Measurements from ENCODE around the gene NDFIP2.

DNA sequence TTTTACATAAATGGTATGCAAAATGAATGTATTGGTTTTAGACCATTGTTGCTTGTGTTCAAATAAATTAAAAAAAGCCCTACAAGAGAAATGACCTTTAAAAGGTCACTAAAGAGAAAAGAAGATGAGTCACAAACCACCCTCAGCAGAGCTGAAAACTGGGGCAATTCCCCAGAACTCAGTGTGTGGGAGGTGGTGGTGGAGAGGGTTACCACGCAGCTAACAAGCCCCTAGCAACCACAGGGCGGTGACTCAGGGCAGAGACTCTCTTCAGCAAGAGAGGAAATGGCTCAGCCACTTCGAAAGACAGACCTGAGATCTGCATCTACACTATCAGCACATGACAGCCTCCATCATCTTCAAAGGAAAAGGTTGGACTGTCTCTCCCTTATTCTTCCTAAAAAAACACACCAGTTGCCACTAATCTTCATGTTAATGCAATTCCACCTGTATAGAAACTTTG, 29.4 kb upstream of the NDFIP2 start:
- TF ChIP-seq, protein P1, sequence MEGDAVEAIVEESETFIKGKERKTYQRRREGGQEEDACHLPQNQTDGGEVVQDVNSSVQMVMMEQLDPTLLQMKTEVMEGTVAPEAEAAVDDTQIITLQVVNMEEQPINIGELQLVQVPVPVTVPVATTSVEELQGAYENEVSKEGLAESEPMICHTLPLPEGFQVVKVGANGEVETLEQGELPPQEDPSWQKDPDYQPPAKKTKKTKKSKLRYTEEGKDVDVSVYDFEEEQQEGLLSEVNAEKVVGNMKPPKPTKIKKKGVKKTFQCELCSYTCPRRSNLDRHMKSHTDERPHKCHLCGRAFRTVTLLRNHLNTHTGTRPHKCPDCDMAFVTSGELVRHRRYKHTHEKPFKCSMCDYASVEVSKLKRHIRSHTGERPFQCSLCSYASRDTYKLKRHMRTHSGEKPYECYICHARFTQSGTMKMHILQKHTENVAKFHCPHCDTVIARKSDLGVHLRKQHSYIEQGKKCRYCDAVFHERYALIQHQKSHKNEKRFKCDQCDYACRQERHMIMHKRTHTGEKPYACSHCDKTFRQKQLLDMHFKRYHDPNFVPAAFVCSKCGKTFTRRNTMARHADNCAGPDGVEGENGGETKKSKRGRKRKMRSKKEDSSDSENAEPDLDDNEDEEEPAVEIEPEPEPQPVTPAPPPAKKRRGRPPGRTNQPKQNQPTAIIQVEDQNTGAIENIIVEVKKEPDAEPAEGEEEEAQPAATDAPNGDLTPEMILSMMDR (optimal IDR thresholded peaks at IDR 0.05 in 1 of 3, IDR thresholded peaks at IDR 0.05 in 1 of 3, conservative IDR thresholded peaks at IDR 0.05 in 1 of 3; ENCODE audit: extremely low read depth in 1 of 3, insufficient read depth in 2 of 3, low read length in 3 of 3) = no peak
- TF ChIP-seq EZH2 (IDR thresholded peaks at IDR 0.05; ENCODE audit: low read length) = no peak
